MM.1S (cell line): ENCODE results near the gene TAS2R10.

ENCODE experiments used
- DNase-seq: peaks from one replicate; pipeline ENCODE4 v3.0.0-alpha.2; 2015
- H2AFZ ChIP-seq: fragments of 300-600 bp; sonication (generic); 2 replicates; pipeline ENCODE4 v1.6.0; 2016; ENCODE audit warnings: antibody characterized with exemption, low read length
- H3F3A ChIP-seq: fragments of 300-600 bp; sonication (generic); 2 replicates; pipeline ENCODE4 v1.6.1; 2016; ENCODE audit warnings: mild to moderate bottlenecking, antibody characterized with exemption, low read length, moderate library complexity, mixed read lengths; ENCODE audit not compliant: insufficient read depth
- H3K27ac ChIP-seq: fragments of 300-600 bp; sonication (generic); 2 replicates; pipeline ENCODE4 v1.5.1; 2016; ENCODE audit warnings: mild to moderate bottlenecking, low read length
- H3K27me3 ChIP-seq: fragments of 300-600 bp; sonication (generic); replicated peaks from 2 replicates; pipeline ENCODE4 v1.6.0; 2016; ENCODE audit warnings: low read length; ENCODE audit not compliant: insufficient read depth
- H3K36me3 ChIP-seq: fragments of 300-600 bp; sonication (generic); replicated peaks from 2 replicates; pipeline ENCODE4 v1.6.1; 2016; ENCODE audit warnings: mild to moderate bottlenecking, low read length, mixed read lengths; ENCODE audit not compliant: insufficient read depth
- H3K4me1 ChIP-seq: fragments of 300-600 bp; sonication (generic); 2 replicates; pipeline ENCODE4 v1.6.1; 2016; ENCODE audit warnings: low read length, mixed read lengths
- H3K4me2 ChIP-seq: fragments of 300-600 bp; sonication (generic); 2 replicates; pipeline ENCODE4 v1.6.0; 2016; ENCODE audit warnings: low read depth, low read length
- H3K4me3 ChIP-seq: fragments of 300-600 bp; sonication (generic); 2 replicates; pipeline ENCODE4 v1.5.1; 2016; ENCODE audit warnings: low read length, mixed read lengths
- H3K79me2 ChIP-seq: fragments of 300-600 bp; sonication (generic); 2 replicates; pipeline ENCODE4 v1.6.1; 2016; ENCODE audit warnings: mixed run types, low read length, mixed read lengths
- H3K9ac ChIP-seq: fragments of 300-600 bp; sonication (generic); 2 replicates; pipeline ENCODE4 v1.6.1; 2016; ENCODE audit warnings: low read length, mixed read lengths
- H3K9me2 ChIP-seq: fragments of 300-600 bp; sonication (generic); replicated peaks from 2 replicates; pipeline ENCODE4 v1.6.1; 2016; ENCODE audit warnings: mild to moderate bottlenecking, low read length, mixed read lengths; ENCODE audit not compliant: insufficient read depth
- H3K9me3 ChIP-seq: fragments of 300-600 bp; sonication (generic); replicated peaks from 2 replicates; pipeline ENCODE4 v1.6.1; 2016; ENCODE audit warnings: mild to moderate bottlenecking, low read length, mixed read lengths; ENCODE audit not compliant: insufficient read depth
- H4K20me1 ChIP-seq: fragments of 300-600 bp; sonication (generic); 2 replicates; pipeline ENCODE4 v1.6.1; 2016; ENCODE audit warnings: mild to moderate bottlenecking, low read length, moderate library complexity, mixed read lengths; ENCODE audit not compliant: insufficient read depth
- CTCF ChIP-seq: fragments of 300-600 bp; sonication (generic); IDR thresholded peaks from 2 replicates; pipeline ENCODE4 v1.5.1; 2016; ENCODE audit warnings: antibody characterized with exemption, low read length, mixed read lengths
- EZH2 ChIP-seq: fragments of 300-600 bp; sonication (generic); optimal IDR thresholded peaks from 2 replicates; pipeline ENCODE3; 2017; ENCODE audit warnings: low read depth, mild to moderate bottlenecking, antibody characterized with exemption, low read length, mixed read lengths
- EZH2phosphoT487 ChIP-seq: fragments of 300-600 bp; sonication (generic); IDR thresholded peaks from 2 replicates; pipeline ENCODE4 v1.6.1; 2018; ENCODE audit warnings: antibody characterized with exemption, low read length

The TAS2R10 gene

GRCh38 chr12:10847744-10848143 is 21.6 kb upstream of the TAS2R10 start:
- H3K4me1 ChIP-seq = no peaks in the 10 kb centered on the region
- H3K4me3 ChIP-seq = no peak overlapping the region
- no peaks in the 10 kb centered on the region for H3K9me3 ChIP-seq
- H3K9me2 ChIP-seq = no peaks in the 10 kb centered on the region
- H2AFZ ChIP-seq = no peak overlapping the region
- no peaks in the 10 kb centered on the region for H3K27me3 ChIP-seq
- H3K4me2 ChIP-seq = no peak overlapping the region
- H3F3A ChIP-seq = no peaks in the 10 kb centered on the region
- H3K36me3 ChIP-seq = no peaks in the 10 kb centered on the region
- H4K20me1 ChIP-seq = no peaks in the 10 kb centered on the region
- H3K27ac ChIP-seq = no peak overlapping the region
- no peaks in the 10 kb centered on the region for H3K79me2 ChIP-seq
- H3K9ac ChIP-seq = no peak overlapping the region
- no peak for DNase-seq
- TF ChIP-seq CTCF (no peak), EZH2 (no peak)

- H3K4me3 ChIP-seq = no peak overlapping the region
- H3K36me3 ChIP-seq = no peaks in the 10 kb centered on the region
- no peaks in the 10 kb centered on the region for H4K20me1 ChIP-seq
- H3K4me1 ChIP-seq = no peaks in the 10 kb centered on the region
- no peak overlapping the region for H3K27ac ChIP-seq
- no peak overlapping the region for H3K9ac ChIP-seq
- H3K27me3 ChIP-seq = no peaks in the 10 kb centered on the region
- H3F3A ChIP-seq = no peaks in the 10 kb centered on the region
- no peaks in the 10 kb centered on the region for H3K9me2 ChIP-seq
- no peak overlapping the region for H3K4me2 ChIP-seq
- H3K79me2 ChIP-seq = no peaks in the 10 kb centered on the region
- TF ChIP-seq EZH2 = no peak
- no peak for TF ChIP-seq CTCF
- TF ChIP-seq EZH2phosphoT487 = no peak
- DNase-seq = no peak
- H3K9me3 ChIP-seq = no peaks in the 10 kb centered on the region
- no peak overlapping the region for H2AFZ ChIP-seq
These were observed 16.7 kb upstream of the TAS2R10 start for GRCh38 chr12:10842862-10843261.

- Histone ChIP-seq H4K20me1 (no peaks in the 10 kb centered on the region), H3F3A (no peaks in the 10 kb centered on the region), H3K4me3 (no peak overlapping the region), H3K27ac (no peak overlapping the region), H3K4me1 (no peaks in the 10 kb centered on the region), H3K9me2 (no peaks in the 10 kb centered on the region), H3K4me2 (no peak overlapping the region), H3K27me3 (no peaks in the 10 kb centered on the region), H3K9me3 (no peaks in the 10 kb centered on the region), H3K79me2 (no peaks in the 10 kb centered on the region), H3K9ac (no peak overlapping the region), H3K36me3 (no peaks in the 10 kb centered on the region), H2AFZ (no peak overlapping the region)
- TF ChIP-seq EZH2phosphoT487 = no peak
- no peak for TF ChIP-seq CTCF
- TF ChIP-seq EZH2 = no peak
- no peak for DNase-seq
These were observed 12.3 kb upstream of the TAS2R10 start for GRCh38 chr12:10838461-10838860.
